Measurements from ENCODE around the gene ELL.

The ELL gene

GRCh38 chr19:18466354-18466753, 55.5 kb downstream of the ELL start:
- no peak for DNase-seq

GRCh38 chr19:18465964-18466339, 55.9 kb downstream of the ELL start:
- DNase-seq = no peak

DNA sequence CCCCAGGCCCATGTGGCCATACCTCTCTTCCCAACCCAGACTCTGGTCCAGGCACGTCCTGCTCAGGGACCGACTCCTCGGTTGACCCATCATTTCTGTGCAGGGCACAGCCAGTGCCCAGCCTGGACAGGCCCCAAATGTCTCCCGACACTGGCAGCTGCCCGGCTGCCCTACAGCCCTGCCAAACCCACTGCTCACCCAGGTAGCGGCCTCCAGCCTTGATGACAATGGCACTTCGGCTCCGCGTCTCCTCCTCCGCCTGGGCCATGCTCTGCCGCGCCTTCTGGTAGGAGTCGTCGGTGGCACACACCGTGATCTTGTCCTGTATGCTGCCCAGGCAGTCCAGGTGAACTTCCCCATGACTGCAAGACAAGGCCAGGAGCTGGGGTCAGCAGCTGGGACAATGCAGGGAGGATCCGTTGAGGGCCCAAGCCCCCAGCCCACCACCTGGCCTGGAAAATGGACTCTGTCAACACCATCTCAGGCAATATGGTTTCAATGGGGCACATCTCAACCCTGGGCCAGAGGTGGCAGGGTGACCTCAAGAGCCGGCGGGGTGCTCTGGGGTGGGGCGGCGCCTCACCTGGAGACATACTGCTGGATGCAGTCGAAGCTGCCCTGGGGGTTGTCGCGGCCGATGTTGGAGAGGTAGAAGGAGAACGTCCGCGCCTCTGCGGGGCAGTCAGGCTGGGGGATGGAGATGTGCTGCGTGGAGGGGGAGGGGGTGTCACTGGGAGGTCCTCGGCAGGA, 56.5 kb downstream of the ELL start:
- DNase-seq = no peak

DNA sequence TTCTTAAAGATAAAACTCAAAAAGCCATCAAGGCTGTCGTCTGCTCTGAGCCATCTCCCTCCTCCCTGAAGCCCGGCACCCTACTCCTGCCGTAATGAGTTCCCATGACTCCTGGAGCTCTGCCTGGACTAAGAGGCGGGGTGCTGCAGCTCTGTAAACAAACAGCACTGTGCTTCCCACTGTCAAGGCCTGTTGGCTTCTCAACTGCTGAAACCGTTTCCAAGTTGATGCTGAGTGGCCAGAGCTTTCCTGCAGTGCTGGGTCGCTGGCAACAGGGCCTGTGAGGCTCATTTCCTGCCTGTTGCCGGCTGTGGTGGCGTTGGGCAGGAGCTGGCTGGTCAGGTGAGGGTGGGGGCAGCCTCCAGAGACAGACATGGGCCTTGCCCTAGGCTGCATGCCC, 57.2 kb downstream of the ELL start:
- no peak for DNase-seq

DNA sequence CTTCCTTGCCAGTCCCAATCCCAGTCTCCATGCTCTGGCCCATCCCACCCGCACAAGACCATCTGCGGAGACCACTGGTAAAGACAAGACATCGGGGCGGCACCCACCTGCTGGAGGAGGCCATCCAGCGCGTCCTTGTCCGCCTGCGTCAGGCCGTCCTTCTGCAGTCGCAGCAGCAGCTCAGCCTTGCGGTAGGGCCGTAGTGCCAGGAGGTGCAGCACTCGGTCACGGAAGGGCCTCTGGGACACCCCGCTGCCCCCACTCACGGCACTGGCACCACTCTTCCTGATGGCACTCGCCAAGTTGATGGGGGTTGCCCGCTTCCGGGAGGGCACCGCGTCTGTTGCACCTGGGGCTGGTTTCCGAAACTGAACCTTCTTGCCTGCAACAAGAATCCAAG, 60.4 kb downstream of the ELL start:
- DNase-seq = no peak

DNA sequence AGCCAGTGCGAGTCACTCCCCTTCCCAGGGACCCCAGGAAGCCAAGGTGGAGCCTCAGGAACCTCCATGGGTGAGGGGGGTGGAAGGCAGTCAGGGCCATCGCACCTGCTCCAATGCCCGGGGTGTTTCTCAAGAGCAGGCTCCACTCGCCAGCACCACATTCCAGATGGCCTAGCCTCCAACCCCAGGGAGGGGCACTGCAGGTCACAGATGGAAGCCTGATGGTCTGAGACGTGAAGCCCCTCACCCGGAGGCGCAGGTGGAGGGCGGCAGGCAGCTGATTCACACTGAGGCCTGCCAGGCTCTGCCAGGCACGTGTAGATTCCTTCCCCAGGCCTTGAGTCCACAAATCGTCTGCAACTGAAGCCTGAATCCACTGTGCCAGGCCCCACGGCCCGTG, 61.0 kb downstream of the ELL start:
- no peak for DNase-seq

DNA sequence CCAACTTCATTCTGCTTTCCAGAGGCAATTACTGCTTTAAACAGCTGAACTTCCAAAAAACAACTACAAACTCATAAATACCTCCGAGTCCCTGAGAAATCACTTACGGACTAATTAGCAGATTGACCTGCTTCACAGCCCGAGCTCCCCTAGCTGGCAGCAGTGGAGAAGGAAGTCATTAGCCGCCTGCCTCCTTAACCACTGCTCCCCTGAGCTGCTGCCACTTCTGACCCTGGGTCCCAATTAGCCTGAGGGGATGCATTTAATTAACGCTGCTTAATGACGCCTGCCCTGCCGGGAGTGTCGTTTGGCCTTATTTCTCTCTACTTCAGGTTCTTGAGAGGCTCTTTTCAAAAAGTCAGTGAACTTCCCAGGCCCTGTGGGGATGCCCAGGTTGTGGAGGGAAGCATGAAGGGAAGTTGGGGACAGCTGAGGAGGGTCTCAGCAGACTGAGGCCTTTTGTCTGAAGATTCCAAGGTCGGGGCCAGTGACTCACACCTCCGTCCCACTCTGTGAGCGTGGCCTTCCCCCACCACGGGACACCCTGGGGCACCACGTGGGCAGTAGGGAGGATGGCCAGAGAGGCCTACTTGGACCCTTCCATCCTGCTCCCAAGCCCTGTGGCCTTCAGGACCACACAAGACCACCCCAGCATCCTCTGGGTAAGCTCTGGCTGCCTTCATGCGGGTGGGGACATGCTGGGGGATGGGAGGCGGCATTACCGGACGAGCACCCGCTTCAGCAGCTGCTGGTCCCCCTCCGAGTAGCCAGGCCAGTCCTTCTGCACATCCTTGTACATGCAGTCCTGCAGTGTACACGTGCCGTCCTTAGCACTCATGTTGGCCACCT, 64.2 kb downstream of the ELL start:
- no peak for DNase-seq

- DNase-seq = no peak
Measured at GRCh38 chr19:18456974-18457373, 64.9 kb downstream of the ELL start.

- DNase-seq = no peak
Measured at GRCh38 chr19:18456279-18456678, 65.6 kb downstream of the ELL start.

DNA sequence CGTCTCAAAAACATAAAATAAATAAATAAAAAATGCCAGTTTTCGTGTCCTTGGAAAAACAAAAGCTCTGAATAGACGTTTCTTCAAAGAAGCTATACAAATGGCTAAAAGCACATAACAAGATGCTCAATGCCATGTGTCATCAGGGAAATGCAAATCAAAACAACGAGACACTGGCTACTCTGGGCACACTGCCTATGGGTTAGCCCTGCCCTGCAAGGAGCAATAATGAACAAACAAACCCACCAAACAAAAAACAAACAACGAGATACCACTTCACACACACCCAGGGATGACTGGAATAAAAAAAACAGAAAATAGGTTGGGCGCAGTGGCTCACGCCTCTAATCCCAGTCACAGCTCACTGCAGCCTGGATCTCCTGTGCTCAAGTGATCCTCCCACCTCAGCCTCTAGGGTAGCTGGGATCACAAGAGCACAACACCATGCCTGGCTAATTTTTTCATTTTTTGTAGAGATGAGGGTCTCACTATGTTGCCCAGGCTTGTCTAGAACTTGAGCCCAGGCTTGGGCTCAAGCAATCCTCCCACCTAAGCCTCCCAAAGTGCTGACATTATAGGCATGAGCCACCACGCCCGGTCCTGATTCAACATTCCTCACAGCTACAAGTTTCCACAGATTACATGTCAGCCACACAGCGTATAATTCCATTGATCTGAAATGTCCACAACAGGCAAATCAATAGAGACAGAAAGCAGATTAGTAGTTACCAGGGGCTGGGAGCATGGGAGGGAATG, 68.4 kb downstream of the ELL start:
- no peak for DNase-seq

GRCh38 chr19:18452386-18452785, 69.5 kb downstream of the ELL start:
- DNase-seq = no peak

DNA sequence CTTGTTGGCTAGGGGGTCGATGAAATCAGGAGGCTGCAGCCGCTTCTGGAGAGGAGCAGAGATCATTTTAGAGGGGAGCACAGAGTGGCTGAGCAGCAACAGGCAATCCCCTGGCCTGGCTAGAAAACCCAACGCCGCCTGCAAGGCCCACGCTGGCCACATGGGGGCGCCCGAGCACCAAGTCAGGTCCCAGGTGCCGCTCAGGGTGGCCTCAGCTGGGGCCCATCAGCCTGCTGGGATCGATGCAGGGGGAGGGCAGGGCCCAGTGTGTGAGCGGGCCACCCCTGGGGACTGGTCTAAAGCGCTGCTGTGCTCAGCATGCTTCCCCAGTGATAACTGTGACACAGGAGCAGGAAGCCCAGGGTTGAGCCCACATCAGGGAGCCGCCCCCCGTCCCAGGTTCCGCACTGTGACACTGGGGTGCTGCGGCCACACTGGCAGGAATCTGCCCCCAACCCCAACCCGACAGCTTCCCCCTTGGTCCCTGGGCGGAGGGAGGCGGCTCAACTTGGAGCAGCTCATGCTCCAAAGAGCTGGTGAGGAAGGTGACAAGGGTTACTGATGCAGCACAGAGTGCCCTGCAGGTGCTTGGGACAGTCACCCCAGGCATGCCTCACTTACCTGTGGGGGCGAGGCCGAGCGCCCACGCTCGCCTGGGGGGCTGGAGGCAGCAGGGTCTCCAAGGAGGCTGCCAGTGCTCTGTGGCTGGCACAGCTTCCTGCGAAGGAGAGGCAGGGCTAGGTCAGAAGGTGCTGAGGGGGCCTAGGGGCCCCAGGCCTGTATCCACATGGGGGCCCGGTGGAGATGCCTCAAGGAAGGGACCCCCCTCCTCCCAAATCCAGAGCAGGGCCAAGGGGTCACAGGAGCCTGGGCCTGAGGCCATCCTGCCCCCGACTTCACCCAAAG, 70.7 kb downstream of the ELL start:
- DNase-seq = peak; percentile 85

DNA sequence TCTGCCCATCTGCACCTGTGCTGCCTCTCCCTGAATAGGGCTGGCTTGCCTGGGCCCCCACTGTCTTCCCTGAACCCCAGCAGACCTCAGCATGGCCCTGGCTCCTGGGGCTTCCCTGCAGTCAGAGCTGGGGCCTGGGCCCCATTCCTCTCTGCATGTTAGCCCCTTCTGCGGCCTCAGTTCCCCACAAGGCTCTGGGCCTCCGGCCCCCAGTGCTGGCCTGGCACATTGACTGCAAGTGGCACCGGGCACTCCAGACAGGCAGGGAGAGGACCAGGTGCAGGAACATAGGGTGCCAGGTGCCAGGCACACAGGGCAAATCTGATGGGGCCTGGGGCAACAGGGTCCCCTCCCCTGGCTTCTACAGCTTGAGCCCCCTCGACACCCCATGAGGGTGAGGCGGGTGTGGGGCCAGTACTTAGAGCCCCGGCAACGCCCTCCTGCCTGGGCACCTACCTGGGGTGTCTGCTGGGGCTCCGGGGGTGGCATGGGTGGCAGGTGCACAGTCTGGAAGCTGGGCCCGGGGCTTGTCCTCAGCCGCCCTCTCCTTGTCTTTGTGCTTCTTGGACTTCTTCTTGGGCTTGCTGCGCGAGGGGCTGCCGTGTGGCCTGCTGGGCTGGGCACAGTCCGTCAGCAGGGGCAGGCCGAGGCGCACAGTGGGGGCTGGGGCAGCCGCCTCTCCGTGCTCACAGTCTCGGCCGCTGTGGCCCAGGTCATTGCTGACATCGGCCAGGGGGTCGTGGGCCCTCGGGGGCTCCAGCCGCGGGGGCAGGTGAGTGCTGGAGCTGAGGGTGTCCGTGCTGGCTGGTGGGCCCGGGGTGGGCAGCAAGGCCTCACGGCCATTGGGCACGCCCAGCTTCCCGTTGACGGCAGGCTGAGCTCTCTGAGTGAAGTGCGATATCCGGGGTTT, 71.6 kb downstream of the ELL start:
- DNase-seq = no peak

DNA sequence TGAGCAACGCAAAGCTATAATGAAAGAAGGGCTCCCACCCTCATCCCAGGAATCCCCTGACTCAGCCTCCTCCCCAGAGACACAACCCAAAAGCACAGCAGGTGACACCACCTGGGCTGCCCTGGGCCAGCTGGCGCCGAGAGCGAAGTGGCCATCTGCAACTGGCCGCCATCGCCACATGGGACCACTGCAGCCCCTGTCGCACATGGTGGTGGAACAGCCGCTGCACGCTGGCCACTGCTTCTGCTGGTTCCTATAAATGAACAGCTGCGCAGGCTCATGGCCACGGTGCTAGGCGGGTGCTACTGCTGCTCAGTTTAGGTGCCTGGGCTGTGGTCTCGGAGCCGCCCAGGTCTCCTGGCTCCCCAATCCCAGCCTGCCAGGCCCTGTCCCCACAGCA, 72.3 kb downstream of the ELL start:
- DNase-seq = no peak

DNA sequence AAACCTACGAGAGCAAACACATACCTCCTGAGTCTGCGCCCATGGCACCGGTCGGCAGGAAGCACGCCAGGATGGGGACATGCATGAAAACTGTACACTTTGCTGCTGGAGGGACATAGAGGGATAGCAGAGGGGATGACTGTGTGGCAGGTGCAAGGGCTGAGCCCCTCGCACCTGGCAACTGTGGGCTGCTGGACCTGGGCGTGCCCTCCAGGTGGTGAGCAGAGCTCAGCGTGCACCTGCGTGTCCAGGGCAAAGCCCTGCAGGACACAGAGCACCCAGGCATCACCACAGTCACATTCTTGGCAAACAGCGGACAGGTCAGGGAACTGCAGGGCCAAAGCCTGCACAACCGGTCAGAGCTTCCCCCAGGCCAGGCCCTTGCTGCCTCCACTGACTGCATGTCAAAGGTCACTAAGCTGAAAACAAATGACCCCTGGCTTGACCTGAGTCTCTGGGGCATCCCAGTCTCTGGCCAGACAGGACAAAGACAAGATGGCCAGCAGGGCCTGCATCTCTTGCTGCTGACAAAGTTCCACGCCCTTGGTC, 75.0 kb downstream of the ELL start:
- no peak for DNase-seq

DNA sequence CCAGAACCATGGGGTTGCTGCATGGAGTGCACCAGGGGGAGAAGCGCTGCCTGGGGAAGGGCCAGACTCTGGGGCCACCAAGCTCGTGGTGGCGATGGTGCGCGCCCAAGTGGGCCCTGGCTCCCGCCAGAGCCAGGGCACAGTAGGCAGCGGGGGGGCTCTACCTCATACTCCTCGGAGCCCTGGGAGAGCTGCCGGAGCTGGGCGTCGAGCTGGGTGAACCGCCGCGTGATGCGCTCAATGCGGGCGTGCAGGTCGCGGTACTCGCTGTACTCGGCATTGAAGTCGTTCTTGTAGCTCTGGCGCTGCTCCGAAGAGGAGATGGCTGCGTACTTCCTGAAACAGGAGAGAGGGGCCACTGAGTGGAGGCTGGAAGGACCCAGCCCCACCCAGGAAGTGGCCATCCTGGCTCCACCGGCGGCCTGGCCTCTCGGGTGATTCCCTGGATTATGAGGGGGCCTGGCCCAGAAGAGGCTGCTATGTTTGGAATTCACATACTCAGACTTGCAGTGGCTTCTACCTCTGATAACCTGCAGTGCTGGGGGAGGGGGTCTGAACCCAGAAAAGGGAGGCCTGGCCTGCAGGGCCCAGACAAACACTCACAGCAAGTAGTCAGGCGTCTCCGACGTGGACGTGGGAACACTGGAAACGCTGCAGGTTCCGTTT, 75.6 kb downstream of the ELL start:
- no peak for DNase-seq

- no peak for DNase-seq
Measured at GRCh38 chr19:18445262-18445948, 76.5 kb downstream of the ELL start.

DNA sequence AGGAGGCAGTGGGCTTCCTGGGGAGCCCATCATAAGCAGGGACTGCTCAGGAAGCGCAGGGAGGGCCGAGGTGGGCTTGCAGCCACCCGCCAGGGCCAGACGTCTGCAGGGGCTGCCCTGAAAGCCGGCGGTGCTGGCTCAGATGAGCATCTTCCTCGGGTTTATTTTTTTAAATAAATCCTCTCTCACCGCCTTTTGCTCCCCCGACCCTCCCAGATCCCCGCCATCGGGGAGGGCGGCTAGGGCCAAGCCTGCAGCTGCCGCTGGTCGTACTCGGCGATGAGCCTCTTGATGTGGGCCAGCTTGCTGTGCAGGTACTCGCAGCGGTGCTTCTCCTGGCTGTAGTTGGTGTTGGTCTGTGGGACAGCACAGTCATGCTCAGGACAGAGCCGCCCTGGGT, 77.4 kb downstream of the ELL start:
- no peak for DNase-seq

DNA sequence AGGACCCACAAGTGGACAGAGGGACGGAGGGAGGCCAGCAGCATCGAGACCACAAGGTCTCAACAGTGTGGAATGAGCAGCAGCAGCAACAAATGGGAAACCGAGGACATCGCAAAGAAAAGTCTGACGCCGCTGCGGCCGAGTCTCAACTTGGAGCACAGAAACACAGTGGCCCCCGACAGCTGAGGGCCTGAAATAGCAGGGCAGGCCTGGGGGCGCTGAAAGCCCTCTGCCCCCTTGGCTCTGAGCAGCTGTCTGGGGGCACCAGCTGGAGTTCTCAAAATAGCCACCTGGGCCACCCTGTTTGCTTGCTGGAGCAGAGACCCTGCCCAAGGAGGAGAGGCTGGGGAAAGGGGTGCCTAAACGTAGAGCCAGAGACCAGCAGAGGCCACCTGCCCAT, 78.0 kb downstream of the ELL start:
- DNase-seq = no peak

- DNase-seq = no peak
Measured at GRCh38 chr19:18443406-18443805, 78.5 kb downstream of the ELL start.

Measured in hematopoietic multipotent progenitor cell treated with erythropoietin and hydrocortisone succinate and interleukin-3 and kit ligand, for 6 days (in vitro differentiated cells).